Measurements from ENCODE around the gene CBX8.

The CBX8 gene

GRCh38 chr17:79750650-79751545 is 46.0 kb downstream of the CBX8 start:
- no peak for DNase-seq (ENCODE audit: low read depth)

GRCh38 chr17:79749958-79750357 is 46.9 kb downstream of the CBX8 start:
- DNase-seq (ENCODE audit: low read depth), result no peak

- no peak for DNase-seq (ENCODE audit: low read depth)
These were observed 47.6 kb downstream of the CBX8 start for GRCh38 chr17:79749156-79749815.

- DNase-seq (ENCODE audit: low read depth), result no peak
These were observed 48.4 kb downstream of the CBX8 start for GRCh38 chr17:79748295-79749099.

GRCh38 chr17:79747508-79748294 is 49.2 kb downstream of the CBX8 start:
- DNase-seq (ENCODE audit: low read depth), result no peak

GRCh38 chr17:79746889-79747507 is 49.9 kb downstream of the CBX8 start:
- DNase-seq (ENCODE audit: low read depth), result no peak

GRCh38 chr17:79745641-79746105 is 51.2 kb downstream of the CBX8 start:
- no peak for DNase-seq (ENCODE audit: low read depth)

GRCh38 chr17:79743614-79744013 is 53.3 kb downstream of the CBX8 start:
- no peak for DNase-seq (ENCODE audit: low read depth)

GRCh38 chr17:79742951-79743476 is 53.9 kb downstream of the CBX8 start:
- DNase-seq (ENCODE audit: low read depth), result no peak

- no peak for DNase-seq (ENCODE audit: low read depth)
These were observed 54.3 kb downstream of the CBX8 start for GRCh38 chr17:79742589-79742918.
